ENCODE results near the gene SUPT3H. TPM values are rescaled to one million over a fixed set of nuclear protein-coding genes. Genes with fewer than 3 reads are reported as not detected.
"Not testable (repeated sequence)": the region's sequence is repeated elsewhere in the genome, so short reads cannot be mapped to it uniquely, and the experiment has no call there.

Gene SUPT3H
- total and polyA plus RNA-seq, 2 donors from 2014 or later: 10.1 to 12.5 TPM

GRCh38 chr6:45185403-45186251 is 192.1 kb downstream of the SUPT3H start:
- no peaks in the 10 kb centered on the region for H3K36me3 ChIP-seq (ENCODE audit: control insufficient read depth in 2 of 3, insufficient read depth in 3 of 3, low read length in 3 of 3)
- no peak overlapping the region for H3K27ac ChIP-seq (ENCODE audit: low read depth in 2 of 2, low read length in 2 of 2)
- H3K9me3 ChIP-seq (ENCODE audit: control insufficient read depth in 2 of 3, insufficient read depth in 1 of 3, low read length in 3 of 3): no peaks in the 10 kb centered on the region
- no peak for TF ChIP-seq CTCF (IDR thresholded peaks at IDR 0.05; ENCODE audit: borderline replicate concordance, extremely low read depth, insufficient read depth)
- H3K4me1 ChIP-seq (ENCODE audit: control insufficient read depth in 2 of 3, insufficient read depth in 2 of 3, low read depth in 1 of 3, low read length in 3 of 3): no peaks in the 10 kb centered on the region
- no peaks in the 10 kb centered on the region for H3K27me3 ChIP-seq (ENCODE audit: control insufficient read depth, insufficient read depth, low read length)
- DNase-seq (no peak), FAIRE-seq (no peak)
- no peak overlapping the region for H3K9ac ChIP-seq (ENCODE audit: low read length in 3 of 3)
- intact Hi-C loops (cut with DNase I): no loop called here
- no peak overlapping the region for H3K4me3 ChIP-seq (ENCODE audit: low read length in 3 of 3)

DNA sequence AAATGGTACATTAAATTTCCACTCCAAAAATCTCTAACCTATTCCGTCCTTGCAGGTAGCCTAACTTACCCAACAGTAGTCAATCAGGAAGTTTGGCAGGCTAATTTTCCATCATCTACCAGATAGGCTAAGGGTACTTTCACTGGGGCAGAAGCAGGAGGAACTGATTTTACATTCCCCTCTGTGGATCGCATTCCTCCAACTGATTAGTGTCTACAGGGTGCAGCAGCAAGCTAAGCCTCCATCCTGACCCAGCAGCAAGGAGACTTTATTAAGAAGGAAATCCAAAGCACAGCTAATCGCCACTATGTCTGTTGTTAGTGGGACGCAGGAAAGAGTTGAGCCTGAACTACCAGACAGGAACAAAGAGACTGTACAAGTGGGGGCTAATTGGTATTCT is 192.8 kb downstream of the SUPT3H start:
- H3K27me3 ChIP-seq (ENCODE audit: control insufficient read depth, insufficient read depth, low read length): no peaks in the 10 kb centered on the region
- no peak for FAIRE-seq
- H3K4me1 ChIP-seq (ENCODE audit: control insufficient read depth in 2 of 3, insufficient read depth in 2 of 3, low read depth in 1 of 3, low read length in 3 of 3): no peaks in the 10 kb centered on the region
- no peak for TF ChIP-seq CTCF (IDR thresholded peaks at IDR 0.05; ENCODE audit: borderline replicate concordance, extremely low read depth, insufficient read depth)
- H3K27ac ChIP-seq (ENCODE audit: low read depth in 2 of 2, low read length in 2 of 2): no peak overlapping the region
- DNase-seq: no peak
- no peak overlapping the region for H3K9ac ChIP-seq (ENCODE audit: low read length in 3 of 3)
- H3K36me3 ChIP-seq (ENCODE audit: control insufficient read depth in 2 of 3, insufficient read depth in 3 of 3, low read length in 3 of 3): no peaks in the 10 kb centered on the region
- H3K4me3 ChIP-seq (ENCODE audit: low read length in 3 of 3): no peak overlapping the region
- intact Hi-C loops (cut with DNase I): no loop called here
- H3K9me3 ChIP-seq (ENCODE audit: control insufficient read depth in 2 of 3, insufficient read depth in 1 of 3, low read length in 3 of 3): no peaks in the 10 kb centered on the region

- Histone ChIP-seq H3K36me3 (ENCODE audit: control insufficient read depth in 2 of 3, insufficient read depth in 3 of 3, low read length in 3 of 3) (no peaks in the 10 kb centered on the region), H3K9ac (ENCODE audit: low read length in 3 of 3) (no peak overlapping the region), H3K27me3 (ENCODE audit: control insufficient read depth, insufficient read depth, low read length) (no peaks in the 10 kb centered on the region), H3K27ac (ENCODE audit: low read depth in 2 of 2, low read length in 2 of 2) (no peak overlapping the region), H3K4me3 (ENCODE audit: low read length in 3 of 3) (no peak overlapping the region), H3K4me1 (ENCODE audit: control insufficient read depth in 2 of 3, insufficient read depth in 2 of 3, low read depth in 1 of 3, low read length in 3 of 3) (no peaks in the 10 kb centered on the region), H3K9me3 (ENCODE audit: control insufficient read depth in 2 of 3, insufficient read depth in 1 of 3, low read length in 3 of 3) (no peaks in the 10 kb centered on the region)
- intact Hi-C loops (cut with DNase I): no loop called here
- FAIRE-seq (no peak), DNase-seq (no peak)
- no peak for TF ChIP-seq CTCF (IDR thresholded peaks at IDR 0.05; ENCODE audit: borderline replicate concordance, extremely low read depth, insufficient read depth)
Measured at GRCh38 chr6:45184040-45184439, 193.7 kb downstream of the SUPT3H start.

DNA sequence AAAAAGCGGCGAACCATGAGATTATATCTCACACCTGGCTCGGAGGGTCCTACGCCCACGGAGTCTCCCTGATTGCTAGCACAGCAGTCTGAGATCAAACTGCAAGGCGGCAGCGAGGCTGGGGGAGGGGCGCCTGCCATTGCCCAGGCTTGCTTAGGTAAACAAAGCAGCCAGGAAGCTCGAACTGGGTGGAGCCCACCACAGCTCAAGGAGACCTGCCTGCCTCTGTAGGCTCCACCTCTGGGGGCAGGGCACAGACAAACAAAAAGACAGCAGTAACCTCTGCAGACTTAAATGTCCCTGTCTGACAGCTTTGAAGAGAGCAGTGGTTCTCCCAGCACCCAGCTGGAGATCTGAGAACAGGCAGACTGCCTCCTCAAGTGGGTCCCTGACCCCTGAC is 201.4 kb downstream of the SUPT3H start:
- H3K36me3 ChIP-seq (ENCODE audit: control insufficient read depth in 2 of 3, insufficient read depth in 3 of 3, low read length in 3 of 3); H3K9ac ChIP-seq (ENCODE audit: low read length in 3 of 3); FAIRE-seq; H3K27ac ChIP-seq (ENCODE audit: low read depth in 2 of 2, low read length in 2 of 2); intact Hi-C loops (cut with DNase I); DNase-seq; H3K4me3 ChIP-seq (ENCODE audit: low read length in 3 of 3); H3K9me3 ChIP-seq (ENCODE audit: control insufficient read depth in 2 of 3, insufficient read depth in 1 of 3, low read length in 3 of 3); H3K27me3 ChIP-seq (ENCODE audit: control insufficient read depth, insufficient read depth, low read length); H3K4me1 ChIP-seq (ENCODE audit: control insufficient read depth in 2 of 3, insufficient read depth in 2 of 3, low read depth in 1 of 3, low read length in 3 of 3): not testable (repeated sequence)
